ENCODE results near the gene PRPF18.

DNA sequence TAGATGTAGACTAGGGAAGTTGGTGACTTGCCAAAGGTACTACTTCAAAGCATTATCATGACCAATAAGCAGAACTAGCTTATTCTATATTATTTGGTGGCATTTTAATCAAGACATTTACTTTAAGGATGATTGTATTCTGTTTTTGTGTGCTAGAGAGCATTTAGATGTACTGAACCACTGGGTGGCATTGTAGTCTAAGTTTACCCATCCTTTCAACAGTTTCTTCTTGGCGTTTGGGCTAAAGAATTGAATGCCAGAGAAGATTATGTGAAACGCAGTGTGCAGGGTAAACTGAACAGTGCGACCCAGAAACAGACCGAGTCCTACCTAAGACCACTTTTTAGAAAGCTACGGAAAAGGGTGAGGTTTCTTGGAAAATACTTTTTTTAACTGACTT, 26.8 kb downstream of the PRPF18 start:
- TF ChIP-seq L3MBTL2 (conservative IDR thresholded peaks at IDR 0.05): no peak
- no peak for TF ChIP-seq CTBP1 (IDR thresholded peaks at IDR 0.05; ENCODE audit: borderline replicate concordance)
